GM18867 (cell line): ENCODE results near the gene FNIP2.
"Not testable (repeated sequence)": the region's sequence is repeated elsewhere in the genome, so short reads cannot be mapped to it uniquely, and the experiment has no call there.

Experiments used
- ATAC-seq: cut with Tn5 transposase; IDR thresholded peaks from one replicate; pipeline ENCODE4 v1.9.1; 2021; ENCODE audit warnings: mild to moderate bottlenecking, moderate library complexity; ENCODE audit not compliant: unreplicated experiment

The FNIP2 gene

DNA sequence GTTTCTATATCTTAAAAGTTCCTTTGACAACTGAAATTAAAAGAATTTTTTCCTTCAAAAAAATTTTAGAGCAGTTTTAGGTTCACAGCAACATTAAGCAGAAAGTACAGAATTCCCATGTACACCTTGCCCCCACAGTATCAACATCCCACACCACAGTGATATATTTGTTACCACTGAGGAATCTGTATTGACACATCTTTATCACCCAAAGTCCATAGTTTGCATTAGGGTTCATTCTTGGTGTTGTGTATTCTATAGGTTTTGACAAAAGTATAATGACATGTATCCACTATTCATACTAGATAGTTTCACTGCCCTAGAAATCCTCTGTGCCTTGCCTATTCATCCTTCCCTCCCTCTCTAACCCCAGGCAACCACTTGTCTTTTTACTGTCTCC, 43.7 kb downstream of the FNIP2 start:
- no peak for ATAC-seq

DNA sequence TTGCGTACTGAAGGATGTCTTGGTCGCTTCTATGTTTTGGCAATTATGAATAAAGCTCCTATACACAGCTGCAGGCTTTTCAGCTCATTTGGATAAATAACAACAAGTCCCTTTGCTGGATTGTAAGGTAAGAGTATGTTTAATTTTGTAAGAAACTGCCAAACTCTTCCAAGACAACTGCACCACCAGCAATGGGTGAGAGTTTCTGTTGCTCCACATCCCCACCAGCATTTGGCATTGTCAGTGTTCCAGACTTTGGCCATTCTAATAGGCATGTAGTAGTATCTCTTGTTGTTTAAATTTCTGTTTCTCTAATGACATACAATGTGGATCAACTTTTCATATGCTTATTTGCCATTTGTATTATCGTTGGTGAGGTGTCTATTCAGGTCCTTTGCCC, 44.3 kb downstream of the FNIP2 start:
- ATAC-seq = no peak

GRCh38 chr4:158814207-158814606, 45.4 kb downstream of the FNIP2 start:
- no peak for ATAC-seq

GRCh38 chr4:158814636-158815330, 46.0 kb downstream of the FNIP2 start:
- ATAC-seq = no peak

GRCh38 chr4:158816955-158817354, 48.1 kb downstream of the FNIP2 start:
- no peak for ATAC-seq

GRCh38 chr4:158817562-158818296, 48.9 kb downstream of the FNIP2 start:
- peak; percentile 82 for ATAC-seq

- no peak for ATAC-seq
Observed at GRCh38 chr4:158818560-158819140, 49.8 kb downstream of the FNIP2 start.

- no peak for ATAC-seq
Observed at GRCh38 chr4:158819942-158820786, 51.3 kb downstream of the FNIP2 start.

DNA sequence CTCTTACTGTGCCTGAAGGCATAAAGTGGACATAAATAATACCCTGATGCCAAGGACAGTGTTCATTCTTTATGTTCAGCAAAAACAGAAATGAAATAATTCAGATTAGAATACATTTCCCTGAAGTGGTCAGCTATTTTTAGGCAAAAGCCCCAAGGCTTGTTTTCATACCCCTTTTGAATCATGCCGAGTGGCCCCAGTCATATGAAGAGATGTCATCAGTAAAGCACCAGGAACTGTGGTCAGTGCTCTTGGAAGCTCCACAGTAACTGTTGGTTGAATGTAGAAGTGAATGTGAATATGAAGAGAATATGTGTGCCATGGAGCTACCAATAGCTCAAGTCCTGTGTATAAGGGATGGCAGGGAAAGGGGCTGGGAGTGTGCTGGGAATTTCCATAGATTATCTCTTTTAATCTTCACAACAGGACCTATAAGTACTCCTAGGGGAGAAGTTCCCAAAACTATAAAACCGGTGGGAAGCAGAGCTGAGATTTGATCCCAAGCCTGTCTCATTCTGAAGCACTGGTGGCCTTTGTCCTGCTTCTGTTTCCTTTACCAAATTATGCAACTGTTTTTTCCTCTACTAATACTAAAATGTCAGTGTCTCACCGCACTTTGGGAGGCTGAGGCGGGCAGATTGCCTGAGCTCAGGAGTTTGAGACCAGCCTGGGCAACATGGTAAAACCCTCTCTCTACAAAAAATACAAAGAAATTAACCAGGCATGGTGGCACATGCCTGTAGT, 52.6 kb downstream of the FNIP2 start:
- peak; percentile 30 for ATAC-seq

GRCh38 chr4:158822348-158822747, 53.5 kb downstream of the FNIP2 start:
- ATAC-seq = no peak

- ATAC-seq = no peak
Observed at GRCh38 chr4:158823461-158823873, 54.6 kb downstream of the FNIP2 start.

GRCh38 chr4:158824425-158825274, 55.8 kb downstream of the FNIP2 start:
- no peak for ATAC-seq

DNA sequence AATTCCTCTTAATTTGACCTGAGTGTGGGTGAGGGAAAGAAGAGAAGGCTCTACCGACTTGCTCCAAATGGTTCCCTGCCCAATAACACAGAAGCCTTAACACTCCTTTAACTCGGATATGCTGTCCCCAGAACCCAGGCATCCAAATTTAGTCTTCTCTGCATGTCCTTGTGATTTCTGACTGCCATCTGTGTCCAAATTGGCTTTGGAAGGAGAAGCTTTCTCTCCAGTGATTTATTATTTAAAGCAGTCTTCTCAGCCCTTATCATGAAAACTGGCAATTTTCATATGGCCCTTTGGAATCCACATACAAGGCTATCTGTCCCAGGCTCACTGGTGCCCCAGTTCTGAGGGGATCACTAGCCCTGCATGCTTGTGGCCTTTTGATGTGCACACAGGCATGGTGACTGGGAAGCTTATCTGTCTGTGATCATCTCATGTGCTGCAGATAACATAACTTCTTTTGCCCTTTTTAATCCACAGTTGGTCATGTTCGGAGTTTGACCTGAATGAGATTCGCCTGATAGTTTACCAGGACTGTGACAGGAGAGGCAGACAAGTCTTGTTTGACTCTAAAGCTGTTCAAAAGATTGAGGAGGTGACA, 56.7 kb downstream of the FNIP2 start:
- ATAC-seq = peak; percentile 7

GRCh38 chr4:158826057-158826456, 57.2 kb downstream of the FNIP2 start:
- peak; percentile 72 for ATAC-seq

DNA sequence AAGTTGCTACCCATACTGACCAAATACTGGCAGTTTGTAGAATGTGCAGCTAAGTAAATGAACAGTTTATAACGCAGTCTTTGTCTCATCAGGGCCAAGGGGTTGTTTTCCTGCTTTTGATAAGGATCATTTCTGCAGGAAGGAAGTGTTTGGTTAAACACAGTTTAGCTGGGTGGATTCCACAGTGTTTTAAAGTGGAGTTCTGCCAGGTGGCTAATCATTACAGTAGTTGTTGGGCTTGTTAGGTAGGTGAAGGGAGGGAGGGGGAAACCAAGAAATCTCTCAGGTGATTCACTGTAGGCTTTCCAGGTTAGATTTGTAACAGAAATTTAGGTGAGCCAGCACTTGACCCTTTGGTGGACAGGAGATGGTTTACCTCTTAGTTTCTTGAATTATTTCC, 58.1 kb downstream of the FNIP2 start:
- ATAC-seq = no peak

DNA sequence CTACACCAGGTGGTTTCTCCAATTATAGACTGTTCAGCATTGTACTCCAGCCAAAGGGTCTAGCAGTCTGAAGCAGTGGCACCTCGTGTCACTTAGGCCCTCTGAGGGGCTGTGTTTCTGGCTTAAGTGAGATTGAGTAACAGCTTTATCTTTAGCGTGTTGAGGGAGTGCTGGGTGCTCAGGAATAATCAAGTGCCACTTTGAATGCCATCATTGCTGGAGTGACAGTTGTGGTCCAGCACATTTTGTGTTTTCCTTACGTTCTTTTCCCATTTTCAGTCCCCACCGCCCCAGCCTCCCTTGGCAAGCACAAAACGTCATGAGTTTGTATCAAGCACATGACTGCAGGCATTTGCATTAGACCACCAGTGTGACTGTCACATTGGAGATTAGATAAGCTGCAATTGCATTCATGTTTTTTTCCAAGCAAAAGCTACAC, 58.7 kb downstream of the FNIP2 start:
- ATAC-seq = no peak

DNA sequence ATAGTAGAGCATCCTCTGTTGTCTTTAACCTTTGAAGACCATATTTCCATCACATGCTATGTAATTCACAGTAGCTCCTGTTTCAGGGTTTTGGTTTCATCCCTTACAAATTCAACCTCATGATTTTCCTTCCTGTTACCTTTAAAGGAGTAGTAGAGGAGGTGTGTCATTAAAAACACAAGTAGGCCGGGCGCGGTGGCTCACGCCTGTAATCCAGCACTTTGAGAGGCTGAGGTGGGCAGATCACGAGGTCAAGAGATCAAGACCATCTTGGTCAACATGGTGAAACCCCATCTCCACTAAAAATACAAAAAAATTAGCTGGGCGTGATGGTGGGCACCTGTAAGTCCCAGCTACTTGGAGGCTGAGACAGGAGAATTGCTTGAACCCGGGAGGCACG, 59.3 kb downstream of the FNIP2 start:
- ATAC-seq = not testable (repeated sequence)

GRCh38 chr4:158829254-158829653, 60.4 kb downstream of the FNIP2 start:
- ATAC-seq = no peak

DNA sequence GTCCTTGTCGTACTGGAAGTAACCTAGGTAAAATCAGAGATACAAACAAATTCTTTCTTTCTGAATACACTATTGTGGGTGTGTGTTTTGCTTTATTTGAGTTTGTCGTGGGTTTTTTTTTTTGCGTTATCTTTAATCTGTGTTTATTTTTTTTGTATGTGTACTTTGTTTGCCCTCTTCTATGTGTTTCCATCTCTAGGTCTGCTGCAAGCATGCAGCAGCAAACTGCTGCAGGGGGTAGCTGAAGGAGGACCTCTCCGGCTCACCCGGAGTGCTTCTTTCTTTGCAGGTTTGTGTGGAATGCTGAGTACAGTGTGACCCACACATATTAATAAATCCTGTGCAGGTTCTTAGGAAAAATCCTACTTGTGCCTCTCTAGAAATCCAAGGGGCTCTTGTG, 64.8 kb downstream of the FNIP2 start:
- ATAC-seq = no peak
